ENCODE results near the gene RAD51B.

GRCh38 chr14:68756734-68757133, 937.2 kb downstream of the RAD51B start:
- TF ChIP-seq, protein P1, sequence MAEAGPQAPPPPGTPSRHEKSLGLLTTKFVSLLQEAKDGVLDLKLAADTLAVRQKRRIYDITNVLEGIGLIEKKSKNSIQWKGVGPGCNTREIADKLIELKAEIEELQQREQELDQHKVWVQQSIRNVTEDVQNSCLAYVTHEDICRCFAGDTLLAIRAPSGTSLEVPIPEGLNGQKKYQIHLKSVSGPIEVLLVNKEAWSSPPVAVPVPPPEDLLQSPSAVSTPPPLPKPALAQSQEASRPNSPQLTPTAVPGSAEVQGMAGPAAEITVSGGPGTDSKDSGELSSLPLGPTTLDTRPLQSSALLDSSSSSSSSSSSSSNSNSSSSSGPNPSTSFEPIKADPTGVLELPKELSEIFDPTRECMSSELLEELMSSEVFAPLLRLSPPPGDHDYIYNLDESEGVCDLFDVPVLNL (CRISPR knock-in tag; IDR thresholded peaks at IDR 0.05; ENCODE audit: borderline replicate concordance, low read depth) = no peak
- TF ChIP-seq CTCF (IDR thresholded peaks at IDR 0.05) = no peak
- no peak for TF ChIP-seq IRF2 (CRISPR knock-in tag; IDR thresholded peaks at IDR 0.05; ENCODE audit: borderline replicate concordance, low read depth)
- TF ChIP-seq, protein P2, sequence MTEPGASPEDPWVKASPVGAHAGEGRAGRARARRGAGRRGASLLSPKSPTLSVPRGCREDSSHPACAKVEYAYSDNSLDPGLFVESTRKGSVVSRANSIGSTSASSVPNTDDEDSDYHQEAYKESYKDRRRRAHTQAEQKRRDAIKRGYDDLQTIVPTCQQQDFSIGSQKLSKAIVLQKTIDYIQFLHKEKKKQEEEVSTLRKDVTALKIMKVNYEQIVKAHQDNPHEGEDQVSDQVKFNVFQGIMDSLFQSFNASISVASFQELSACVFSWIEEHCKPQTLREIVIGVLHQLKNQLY (CRISPR knock-in tag; IDR thresholded peaks at IDR 0.05) = no peak
- TF ChIP-seq ZNF138 (CRISPR knock-in tag; conservative IDR thresholded peaks at IDR 0.05) = no peak
- no peak for TF ChIP-seq SMAD3 (CRISPR knock-in tag; IDR thresholded peaks at IDR 0.05; ENCODE audit: borderline replicate concordance)
- no peak for TF ChIP-seq MYBL2 (CRISPR knock-in tag; IDR thresholded peaks at IDR 0.05)
- TF ChIP-seq JUN (CRISPR knock-in tag; IDR thresholded peaks at IDR 0.05) = no peak
- no peak for TF ChIP-seq CREM (CRISPR knock-in tag; IDR thresholded peaks at IDR 0.05)
